Measurements from ENCODE around the gene PDE8B. TPM values are rescaled to one million over a fixed set of nuclear protein-coding genes. Genes with fewer than 3 reads are reported as not detected.

PDE8B gene
- total and polyA plus RNA-seq, 2 donors from 2014 or later = 3.7 to 4.5 TPM

DNA sequence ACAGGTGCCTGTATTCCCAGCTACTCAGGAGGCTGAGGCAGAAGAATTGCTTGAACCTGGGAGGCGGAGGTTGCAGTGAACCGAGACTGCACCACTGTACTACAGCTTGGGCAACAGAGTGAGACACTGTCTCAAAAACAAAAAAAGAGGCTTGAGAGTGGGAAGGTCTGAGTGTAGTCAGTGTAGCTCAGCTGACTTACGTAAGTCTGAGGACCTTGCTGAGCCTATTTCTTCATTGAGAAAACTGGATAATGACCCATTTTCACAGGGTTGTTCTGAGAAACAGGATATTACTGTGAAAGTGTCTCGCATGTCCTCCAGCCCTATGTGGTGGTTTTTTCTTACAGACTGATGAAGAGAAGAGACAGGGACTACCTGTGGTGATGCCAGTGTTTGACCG, 214.9 kb downstream of the PDE8B start:
- H3K9ac ChIP-seq (ENCODE audit: low read length in 3 of 3) = no peak overlapping the region
- H3K4me3 ChIP-seq (ENCODE audit: low read length in 3 of 3) = no peak overlapping the region
- no peaks in the 10 kb centered on the region for H3K9me3 ChIP-seq (ENCODE audit: control insufficient read depth in 2 of 3, insufficient read depth in 1 of 3, low read length in 3 of 3)
- no peak for TF ChIP-seq CTCF (IDR thresholded peaks at IDR 0.05; ENCODE audit: borderline replicate concordance, extremely low read depth, insufficient read depth)
- no peaks in the 10 kb centered on the region for H3K4me1 ChIP-seq (ENCODE audit: control insufficient read depth in 2 of 3, insufficient read depth in 2 of 3, low read depth in 1 of 3, low read length in 3 of 3)
- H3K36me3 ChIP-seq (ENCODE audit: control insufficient read depth in 2 of 3, insufficient read depth in 3 of 3, low read length in 3 of 3) = peaks cover 2 to 13% (median 5%) of the 10 kb centered on the region in 3 donors
- DNase-seq (no peak), FAIRE-seq (no peak)
- intact Hi-C loops (cut with DNase I) = no loop called here
- H3K27ac ChIP-seq (ENCODE audit: low read depth in 2 of 2, low read length in 2 of 2) = no peak overlapping the region
- H3K27me3 ChIP-seq (ENCODE audit: control insufficient read depth, insufficient read depth, low read length) = no peaks in the 10 kb centered on the region

DNA sequence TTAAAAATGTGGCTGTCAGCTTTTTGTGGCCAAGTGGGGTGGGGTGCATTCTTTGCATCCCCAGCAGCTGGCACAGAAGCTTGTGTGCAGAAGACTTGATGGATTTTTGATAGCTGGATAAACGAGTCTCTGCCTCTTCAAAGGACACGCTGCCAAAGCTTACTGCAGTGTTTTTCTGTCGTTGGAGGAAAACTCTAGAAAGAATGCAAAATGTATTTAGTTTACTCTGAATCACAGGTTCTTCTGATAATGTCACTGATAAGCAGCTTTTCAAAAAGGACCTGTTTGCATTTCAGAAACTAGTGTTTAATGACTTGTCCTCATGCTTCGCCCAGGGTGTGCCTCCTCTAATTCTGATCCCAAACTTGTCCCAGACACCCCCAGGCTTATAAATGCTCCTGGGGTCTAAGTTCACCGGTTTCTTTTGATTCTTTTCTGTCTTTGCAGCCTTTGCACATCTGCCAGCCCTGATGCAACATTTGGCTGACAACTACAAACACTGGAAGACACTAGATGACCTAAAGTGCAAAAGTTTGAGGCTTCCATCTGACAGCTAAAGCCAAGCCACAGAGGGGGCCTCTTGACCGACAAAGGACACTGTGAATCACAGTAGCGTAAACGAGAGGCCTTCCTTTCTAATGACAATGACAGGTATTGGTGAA, 215.6 kb downstream of the PDE8B start:
- H3K27ac ChIP-seq (ENCODE audit: low read depth in 2 of 2, low read length in 2 of 2) = no peak overlapping the region
- DNase-seq (no peak), FAIRE-seq (no peak)
- intact Hi-C loops (cut with DNase I) = no loop called here
- no peak overlapping the region for H3K4me3 ChIP-seq (ENCODE audit: low read length in 3 of 3)
- H3K9ac ChIP-seq (ENCODE audit: low read length in 3 of 3) = no peak overlapping the region
- no peaks in the 10 kb centered on the region for H3K27me3 ChIP-seq (ENCODE audit: control insufficient read depth, insufficient read depth, low read length)
- no peaks in the 10 kb centered on the region for H3K4me1 ChIP-seq (ENCODE audit: control insufficient read depth in 2 of 3, insufficient read depth in 2 of 3, low read depth in 1 of 3, low read length in 3 of 3)
- peaks cover 2 to 13% (median 5%) of the 10 kb centered on the region in 3 donors for H3K36me3 ChIP-seq (ENCODE audit: control insufficient read depth in 2 of 3, insufficient read depth in 3 of 3, low read length in 3 of 3)
- TF ChIP-seq CTCF (IDR thresholded peaks at IDR 0.05; ENCODE audit: borderline replicate concordance, extremely low read depth, insufficient read depth) = no peak
- H3K9me3 ChIP-seq (ENCODE audit: control insufficient read depth in 2 of 3, insufficient read depth in 1 of 3, low read length in 3 of 3) = no peaks in the 10 kb centered on the region

DNA sequence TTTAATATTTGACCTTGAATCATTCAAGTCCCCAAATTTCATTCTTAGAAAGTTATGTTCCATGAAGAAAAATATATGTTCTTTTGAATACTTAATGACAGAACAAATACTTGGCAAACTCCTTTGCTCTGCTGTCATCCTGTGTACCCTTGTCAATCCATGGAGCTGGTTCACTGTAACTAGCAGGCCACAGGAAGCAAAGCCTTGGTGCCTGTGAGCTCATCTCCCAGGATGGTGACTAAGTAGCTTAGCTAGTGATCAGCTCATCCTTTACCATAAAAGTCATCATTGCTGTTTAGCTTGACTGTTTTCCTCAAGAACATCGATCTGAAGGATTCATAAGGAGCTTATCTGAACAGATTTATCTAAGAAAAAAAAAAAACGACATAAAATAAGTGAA, 216.2 kb downstream of the PDE8B start:
- intact Hi-C loops (cut with DNase I) = no loop called here
- no peak for TF ChIP-seq CTCF (IDR thresholded peaks at IDR 0.05; ENCODE audit: borderline replicate concordance, extremely low read depth, insufficient read depth)
- H3K27ac ChIP-seq (ENCODE audit: low read depth in 2 of 2, low read length in 2 of 2) = no peak overlapping the region
- no peak overlapping the region for H3K4me3 ChIP-seq (ENCODE audit: low read length in 3 of 3)
- H3K4me1 ChIP-seq (ENCODE audit: control insufficient read depth in 2 of 3, insufficient read depth in 2 of 3, low read depth in 1 of 3, low read length in 3 of 3) = no peaks in the 10 kb centered on the region
- DNase-seq = no peak
- H3K36me3 ChIP-seq (ENCODE audit: control insufficient read depth in 2 of 3, insufficient read depth in 3 of 3, low read length in 3 of 3) = peaks cover 2 to 15% (median 5%) of the 10 kb centered on the region in 3 donors
- no peaks in the 10 kb centered on the region for H3K9me3 ChIP-seq (ENCODE audit: control insufficient read depth in 2 of 3, insufficient read depth in 1 of 3, low read length in 3 of 3)
- H3K9ac ChIP-seq (ENCODE audit: low read length in 3 of 3) = no peak overlapping the region
- no peaks in the 10 kb centered on the region for H3K27me3 ChIP-seq (ENCODE audit: control insufficient read depth, insufficient read depth, low read length)
- FAIRE-seq = no peak

- H3K36me3 ChIP-seq (ENCODE audit: control insufficient read depth in 2 of 3, insufficient read depth in 3 of 3, low read length in 3 of 3) = peaks cover 4 to 19% (median 8%) of the 10 kb centered on the region in 3 donors
- FAIRE-seq = no peak
These were observed 217.5 kb downstream of the PDE8B start for GRCh38 chr5:77427998-77428397.

More at GRCh38 chr5:77427998-77428397, 217.5 kb downstream of the PDE8B start:
- TF ChIP-seq CTCF (IDR thresholded peaks at IDR 0.05; ENCODE audit: borderline replicate concordance, extremely low read depth, insufficient read depth) = no peak
- Histone ChIP-seq H3K4me3 (ENCODE audit: low read length in 3 of 3) (no peak overlapping the region), H3K27ac (ENCODE audit: low read depth in 2 of 2, low read length in 2 of 2) (no peak overlapping the region), H3K4me1 (ENCODE audit: control insufficient read depth in 2 of 3, insufficient read depth in 2 of 3, low read depth in 1 of 3, low read length in 3 of 3) (no peaks in the 10 kb centered on the region), H3K9me3 (ENCODE audit: control insufficient read depth in 2 of 3, insufficient read depth in 1 of 3, low read length in 3 of 3) (no peaks in the 10 kb centered on the region), H3K27me3 (ENCODE audit: control insufficient read depth, insufficient read depth, low read length) (no peaks in the 10 kb centered on the region), H3K9ac (ENCODE audit: low read length in 3 of 3) (no peak overlapping the region)
- no peak for DNase-seq
- intact Hi-C loops (cut with DNase I) = no loop called here

All from kidney (tissue), 14 donors.